ENCODE results near the gene ZNF827. TPM values are rescaled to one million over a fixed set of nuclear protein-coding genes. Genes with fewer than 3 reads are reported as not detected.

ZNF827 gene
- total RNA-seq, 1 donor from 2014 or later: 25.7 TPM

- no peak for DNase-seq
Observed at GRCh38 chr4:145719752-145720624, 218.6 kb downstream of the ZNF827 start.

- peak; percentile 32 for DNase-seq
Observed at GRCh38 chr4:145716661-145717200, 221.9 kb downstream of the ZNF827 start.

- peak; percentile 94 for DNase-seq
Observed at GRCh38 chr4:145716200-145716599, 222.4 kb downstream of the ZNF827 start.

GRCh38 chr4:145709843-145710242 is 228.8 kb downstream of the ZNF827 start:
- no peak for DNase-seq

- peak; percentile 24 for DNase-seq
Observed at GRCh38 chr4:145709336-145709735, 229.3 kb downstream of the ZNF827 start.

Small RNA genes lying within 50 kb of the gene (small RNA-seq; reads per million reads assigned to genes)
- gene RF00019 (ENCODE audit: low replicate concordance): not detected

Other genes starting within 250 kb of the ZNF827 start
- 56.3 TPM for gene LSM6, start 236.9 kb upstream of the ZNF827 start, total RNA-seq

Measured in tongue (tissue), 3 donors.